ENCODE data around the gene UROC1.

Gene UROC1

GRCh38 chr3:126461450-126462070 lies 56.0 kb downstream of the UROC1 start:
- no peak for DNase-seq (ENCODE audit: low read depth in 3 of 3)

- no peak for DNase-seq (ENCODE audit: low read depth in 3 of 3)
Measured at GRCh38 chr3:126460381-126460780, 57.2 kb downstream of the UROC1 start.

GRCh38 chr3:126459763-126460127 lies 57.8 kb downstream of the UROC1 start:
- no peak for DNase-seq (ENCODE audit: low read depth in 3 of 3)

GRCh38 chr3:126459111-126459762 lies 58.3 kb downstream of the UROC1 start:
- DNase-seq (ENCODE audit: low read depth in 3 of 3) = no peak

GRCh38 chr3:126456766-126457388 lies 60.7 kb downstream of the UROC1 start:
- DNase-seq (ENCODE audit: low read depth in 3 of 3) = no peak

- no peak for DNase-seq (ENCODE audit: low read depth in 3 of 3)
Measured at GRCh38 chr3:126456211-126456610, 61.4 kb downstream of the UROC1 start.

GRCh38 chr3:126454437-126455198 lies 63.0 kb downstream of the UROC1 start:
- no peak for DNase-seq (ENCODE audit: low read depth in 3 of 3)

GRCh38 chr3:126454025-126454424 lies 63.5 kb downstream of the UROC1 start:
- DNase-seq (ENCODE audit: low read depth in 3 of 3) = no peak

- no peak for DNase-seq (ENCODE audit: low read depth in 3 of 3)
Measured at GRCh38 chr3:126452213-126452612, 65.4 kb downstream of the UROC1 start.

- DNase-seq (ENCODE audit: low read depth in 3 of 3) = no peak
Measured at GRCh38 chr3:126451511-126451910, 66.1 kb downstream of the UROC1 start.

GRCh38 chr3:126450744-126451143 lies 66.8 kb downstream of the UROC1 start:
- DNase-seq (ENCODE audit: low read depth in 3 of 3) = no peak

GRCh38 chr3:126450219-126450618 lies 67.4 kb downstream of the UROC1 start:
- DNase-seq (ENCODE audit: low read depth in 3 of 3) = no peak

- no peak for DNase-seq (ENCODE audit: low read depth in 3 of 3)
Measured at GRCh38 chr3:126449621-126450051, 67.9 kb downstream of the UROC1 start.

GRCh38 chr3:126448893-126449180 lies 68.7 kb downstream of the UROC1 start:
- DNase-seq (ENCODE audit: low read depth in 3 of 3) = no peak

GRCh38 chr3:126448136-126448892 lies 69.3 kb downstream of the UROC1 start:
- DNase-seq (ENCODE audit: low read depth in 3 of 3) = no peak

- DNase-seq (ENCODE audit: low read depth in 3 of 3) = no peak
Measured at GRCh38 chr3:126447456-126448106, 70.0 kb downstream of the UROC1 start.

- no peak for DNase-seq (ENCODE audit: low read depth in 3 of 3)
Measured at GRCh38 chr3:126446791-126447190, 70.8 kb downstream of the UROC1 start.

GRCh38 chr3:126446301-126446700 lies 71.3 kb downstream of the UROC1 start:
- DNase-seq (ENCODE audit: low read depth in 3 of 3) = no peak

- no peak for DNase-seq (ENCODE audit: low read depth in 3 of 3)
Measured at GRCh38 chr3:126445506-126445905, 72.1 kb downstream of the UROC1 start.

GRCh38 chr3:126442856-126443242 lies 74.7 kb downstream of the UROC1 start:
- DNase-seq (ENCODE audit: low read depth in 3 of 3) = no peak

GRCh38 chr3:126442094-126442855 lies 75.3 kb downstream of the UROC1 start:
- no peak for DNase-seq (ENCODE audit: low read depth in 3 of 3)
